ENCODE results near the gene TSHR.

GRCh38 chr14:80941241-80942185, 13.9 kb upstream of the TSHR start, which contains the start of gene CEP128:
- TF ChIP-seq POLR2A (IDR thresholded peaks at IDR 0.05) (no peak), CTCF (IDR thresholded peaks at IDR 0.05) (no peak)
